Measurements from ENCODE around the gene SPARC.

SPARC gene

DNA sequence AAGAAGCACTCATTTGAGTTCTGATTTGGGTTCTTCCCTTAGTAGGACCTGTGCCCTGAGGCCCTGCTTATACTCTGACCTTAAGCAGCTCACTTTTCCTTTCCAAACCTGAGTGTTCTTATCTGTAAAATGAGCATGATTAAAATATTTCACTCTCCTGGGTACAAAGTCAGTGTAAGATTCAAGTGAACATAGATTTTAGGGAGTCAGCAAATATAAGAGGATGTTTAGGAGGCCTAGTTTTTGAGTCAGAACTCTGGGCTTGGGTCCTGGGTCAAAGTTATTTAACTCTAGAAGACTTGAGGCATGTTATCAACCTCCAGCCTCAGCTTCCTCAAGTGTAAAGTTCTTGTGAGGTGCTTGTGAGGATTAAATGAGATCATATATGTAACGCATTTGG, 8.7 kb upstream of the SPARC start:
- H3K4me3 ChIP-seq (ENCODE audit: low read length): no peak overlapping the region
- H3K36me3 ChIP-seq (replicated peaks; ENCODE audit: insufficient read depth, low read length): no peaks in the 10 kb centered on the region
- no peak for TF ChIP-seq EZH2 (optimal IDR thresholded peaks at IDR 0.05; ENCODE audit: low read depth, low read length)
- TF ChIP-seq, protein P1, sequence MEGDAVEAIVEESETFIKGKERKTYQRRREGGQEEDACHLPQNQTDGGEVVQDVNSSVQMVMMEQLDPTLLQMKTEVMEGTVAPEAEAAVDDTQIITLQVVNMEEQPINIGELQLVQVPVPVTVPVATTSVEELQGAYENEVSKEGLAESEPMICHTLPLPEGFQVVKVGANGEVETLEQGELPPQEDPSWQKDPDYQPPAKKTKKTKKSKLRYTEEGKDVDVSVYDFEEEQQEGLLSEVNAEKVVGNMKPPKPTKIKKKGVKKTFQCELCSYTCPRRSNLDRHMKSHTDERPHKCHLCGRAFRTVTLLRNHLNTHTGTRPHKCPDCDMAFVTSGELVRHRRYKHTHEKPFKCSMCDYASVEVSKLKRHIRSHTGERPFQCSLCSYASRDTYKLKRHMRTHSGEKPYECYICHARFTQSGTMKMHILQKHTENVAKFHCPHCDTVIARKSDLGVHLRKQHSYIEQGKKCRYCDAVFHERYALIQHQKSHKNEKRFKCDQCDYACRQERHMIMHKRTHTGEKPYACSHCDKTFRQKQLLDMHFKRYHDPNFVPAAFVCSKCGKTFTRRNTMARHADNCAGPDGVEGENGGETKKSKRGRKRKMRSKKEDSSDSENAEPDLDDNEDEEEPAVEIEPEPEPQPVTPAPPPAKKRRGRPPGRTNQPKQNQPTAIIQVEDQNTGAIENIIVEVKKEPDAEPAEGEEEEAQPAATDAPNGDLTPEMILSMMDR (IDR thresholded peaks at IDR 0.05; ENCODE audit: low read length): no peak
- no peak for TF ChIP-seq EZH2phosphoT487 (IDR thresholded peaks at IDR 0.05; ENCODE audit: low read length)
- DNase-seq: no peak
- no peak overlapping the region for H2AFZ ChIP-seq (ENCODE audit: low read length)
- no peaks in the 10 kb centered on the region for H4K20me1 ChIP-seq (ENCODE audit: insufficient read depth, low read length)
- H3K9ac ChIP-seq (ENCODE audit: low read length): no peak overlapping the region
- no peak overlapping the region for H3K27ac ChIP-seq (ENCODE audit: low read length)
- no peak overlapping the region for H3K4me2 ChIP-seq (ENCODE audit: low read depth, low read length)
- no peaks in the 10 kb centered on the region for H3K4me1 ChIP-seq (ENCODE audit: low read length)
- H3F3A ChIP-seq (ENCODE audit: insufficient read depth, low read length): no peaks in the 10 kb centered on the region
- no peaks in the 10 kb centered on the region for H3K9me2 ChIP-seq (replicated peaks; ENCODE audit: insufficient read depth, low read length)
- no peaks in the 10 kb centered on the region for H3K79me2 ChIP-seq (ENCODE audit: low read length)
- no peaks in the 10 kb centered on the region for H3K9me3 ChIP-seq (replicated peaks; ENCODE audit: insufficient read depth, low read length)
- no peaks in the 10 kb centered on the region for H3K27me3 ChIP-seq (replicated peaks; ENCODE audit: insufficient read depth, low read length)

- TF ChIP-seq EZH2 (optimal IDR thresholded peaks at IDR 0.05; ENCODE audit: low read depth, low read length): no peak
- TF ChIP-seq, protein P1 (IDR thresholded peaks at IDR 0.05; ENCODE audit: low read length): no peak
- TF ChIP-seq EZH2phosphoT487 (IDR thresholded peaks at IDR 0.05; ENCODE audit: low read length): no peak
- no peak overlapping the region for H2AFZ ChIP-seq (ENCODE audit: low read length)
- no peaks in the 10 kb centered on the region for H3K79me2 ChIP-seq (ENCODE audit: low read length)
- H3K27me3 ChIP-seq (replicated peaks; ENCODE audit: insufficient read depth, low read length): no peaks in the 10 kb centered on the region
- H3K36me3 ChIP-seq (replicated peaks; ENCODE audit: insufficient read depth, low read length): no peaks in the 10 kb centered on the region
- no peaks in the 10 kb centered on the region for H3K4me1 ChIP-seq (ENCODE audit: low read length)
- no peak overlapping the region for H3K4me2 ChIP-seq (ENCODE audit: low read depth, low read length)
- H3F3A ChIP-seq (ENCODE audit: insufficient read depth, low read length): no peaks in the 10 kb centered on the region
- no peaks in the 10 kb centered on the region for H4K20me1 ChIP-seq (ENCODE audit: insufficient read depth, low read length)
- no peak overlapping the region for H3K27ac ChIP-seq (ENCODE audit: low read length)
- H3K9me2 ChIP-seq (replicated peaks; ENCODE audit: insufficient read depth, low read length): no peaks in the 10 kb centered on the region
- H3K9ac ChIP-seq (ENCODE audit: low read length): no peak overlapping the region
- no peak for DNase-seq
- H3K4me3 ChIP-seq (ENCODE audit: low read length): no peak overlapping the region
- no peaks in the 10 kb centered on the region for H3K9me3 ChIP-seq (replicated peaks; ENCODE audit: insufficient read depth, low read length)
These were observed 7.3 kb upstream of the SPARC start for GRCh38 chr5:151694035-151694485.

DNA sequence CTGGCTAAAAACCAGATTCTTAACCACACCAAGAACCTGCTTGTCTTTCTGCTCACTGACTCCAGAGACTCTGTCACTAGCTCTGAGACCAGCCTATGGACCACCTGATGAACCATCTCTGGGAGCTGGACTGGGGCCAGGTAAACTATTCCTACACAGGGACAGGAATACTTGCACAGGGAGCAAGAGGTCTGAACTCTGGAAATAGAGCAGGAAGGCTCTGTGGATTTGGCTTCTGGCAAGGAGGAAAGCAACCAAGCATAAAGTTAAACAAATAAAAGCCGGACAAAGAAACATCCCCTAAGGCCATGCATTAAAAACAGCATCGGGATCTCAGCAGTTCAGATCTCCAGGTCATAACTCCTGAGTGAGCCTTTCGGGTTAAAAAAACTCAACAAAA, 5.6 kb upstream of the SPARC start:
- Histone ChIP-seq H3K27me3 (replicated peaks; ENCODE audit: insufficient read depth, low read length) (no peaks in the 10 kb centered on the region), H3K4me3 (ENCODE audit: low read length) (no peak overlapping the region), H2AFZ (ENCODE audit: low read length) (no peak overlapping the region), H3K9me2 (replicated peaks; ENCODE audit: insufficient read depth, low read length) (no peaks in the 10 kb centered on the region), H3F3A (ENCODE audit: insufficient read depth, low read length) (no peaks in the 10 kb centered on the region), H3K4me2 (ENCODE audit: low read depth, low read length) (no peak overlapping the region), H3K36me3 (replicated peaks; ENCODE audit: insufficient read depth, low read length) (no peaks in the 10 kb centered on the region), H3K27ac (ENCODE audit: low read length) (no peak overlapping the region), H3K4me1 (ENCODE audit: low read length) (peaks cover 5% of the 10 kb centered on the region), H3K9ac (ENCODE audit: low read length) (no peak overlapping the region), H4K20me1 (ENCODE audit: insufficient read depth, low read length) (no peaks in the 10 kb centered on the region), H3K79me2 (ENCODE audit: low read length) (no peaks in the 10 kb centered on the region), H3K9me3 (replicated peaks; ENCODE audit: insufficient read depth, low read length) (no peaks in the 10 kb centered on the region)
- TF ChIP-seq EZH2phosphoT487 (IDR thresholded peaks at IDR 0.05; ENCODE audit: low read length) (no peak), EZH2 (optimal IDR thresholded peaks at IDR 0.05; ENCODE audit: low read depth, low read length) (no peak)
- TF ChIP-seq, protein P1 (IDR thresholded peaks at IDR 0.05; ENCODE audit: low read length): no peak
- no peak for DNase-seq
